DMS53 treated with DMSO at 0.1 percent for 48 hours (cell line): Measurements from ENCODE around the gene CDH4.

Experiments
- DNase-seq: peaks from one replicate; lab custom pipeline; 2025; ENCODE audit not compliant: unreplicated experiment; lab: John Stamatoyannopoulos, UW

CDH4 gene

GRCh38 chr20:61571916-61572711, 320.1 kb downstream of the CDH4 start:
- DNase-seq, result no peak

DNA sequence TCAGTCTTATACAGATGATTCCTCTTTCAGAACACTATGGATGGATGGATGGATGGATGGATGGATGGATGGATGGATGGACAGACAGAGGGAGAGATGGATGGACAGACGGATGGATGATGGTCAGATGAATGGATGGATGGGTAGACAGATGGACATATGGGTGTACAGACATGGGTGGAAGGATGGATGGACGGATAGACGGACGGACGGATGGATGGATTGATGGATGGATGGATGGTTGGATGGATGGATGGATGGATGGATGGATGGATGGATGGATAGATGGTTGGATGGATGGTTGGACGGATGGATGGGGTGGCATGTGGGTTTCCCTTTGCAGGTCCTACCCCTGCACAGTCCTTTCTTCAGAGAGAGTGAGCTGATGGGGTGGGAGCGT, 320.7 kb downstream of the CDH4 start:
- no peak for DNase-seq

GRCh38 chr20:61573415-61574305, 321.6 kb downstream of the CDH4 start:
- no peak for DNase-seq

- DNase-seq, result no peak
Observed at GRCh38 chr20:61575151-61575937, 323.3 kb downstream of the CDH4 start.

DNA sequence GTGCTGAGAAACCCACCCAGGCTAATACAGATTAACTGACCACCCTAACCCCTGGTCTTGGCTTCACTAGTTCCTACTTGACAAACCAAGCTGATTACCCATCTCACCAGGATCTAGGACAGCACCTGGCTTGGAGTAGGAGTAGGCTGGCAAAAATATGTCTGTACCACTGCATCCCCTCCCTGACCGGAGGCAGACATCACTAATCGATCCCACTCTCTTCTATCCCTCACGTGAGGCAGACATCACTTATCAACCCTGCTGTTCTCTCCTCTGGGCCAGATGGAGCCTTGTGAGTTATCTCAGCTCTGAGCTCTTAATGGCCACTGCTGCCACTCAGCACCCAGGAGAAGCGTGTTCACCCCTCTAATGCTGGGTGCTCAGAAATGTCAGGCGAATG, 324.3 kb downstream of the CDH4 start:
- no peak for DNase-seq

DNA sequence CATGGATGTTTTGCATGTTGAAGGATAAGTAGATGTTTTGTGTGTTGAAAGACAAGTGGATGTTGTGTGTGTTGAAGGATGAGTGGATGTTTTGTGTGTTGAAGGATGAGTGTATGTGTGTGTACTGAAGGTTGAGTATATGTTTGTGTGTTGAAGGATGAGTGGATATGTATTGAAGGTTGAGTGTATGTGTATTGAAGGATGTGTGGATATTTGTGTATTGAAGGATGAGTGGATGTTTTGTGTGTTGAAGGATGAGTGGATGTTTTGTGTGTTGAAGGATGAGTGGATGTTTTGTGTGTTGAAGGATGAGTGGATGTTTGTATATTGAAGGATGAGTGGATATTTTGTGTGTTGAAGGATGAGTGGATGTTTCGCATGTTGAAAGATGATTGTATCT, 325.0 kb downstream of the CDH4 start:
- no peak for DNase-seq

GRCh38 chr20:61579908-61580307, 327.8 kb downstream of the CDH4 start:
- DNase-seq, result no peak

DNA sequence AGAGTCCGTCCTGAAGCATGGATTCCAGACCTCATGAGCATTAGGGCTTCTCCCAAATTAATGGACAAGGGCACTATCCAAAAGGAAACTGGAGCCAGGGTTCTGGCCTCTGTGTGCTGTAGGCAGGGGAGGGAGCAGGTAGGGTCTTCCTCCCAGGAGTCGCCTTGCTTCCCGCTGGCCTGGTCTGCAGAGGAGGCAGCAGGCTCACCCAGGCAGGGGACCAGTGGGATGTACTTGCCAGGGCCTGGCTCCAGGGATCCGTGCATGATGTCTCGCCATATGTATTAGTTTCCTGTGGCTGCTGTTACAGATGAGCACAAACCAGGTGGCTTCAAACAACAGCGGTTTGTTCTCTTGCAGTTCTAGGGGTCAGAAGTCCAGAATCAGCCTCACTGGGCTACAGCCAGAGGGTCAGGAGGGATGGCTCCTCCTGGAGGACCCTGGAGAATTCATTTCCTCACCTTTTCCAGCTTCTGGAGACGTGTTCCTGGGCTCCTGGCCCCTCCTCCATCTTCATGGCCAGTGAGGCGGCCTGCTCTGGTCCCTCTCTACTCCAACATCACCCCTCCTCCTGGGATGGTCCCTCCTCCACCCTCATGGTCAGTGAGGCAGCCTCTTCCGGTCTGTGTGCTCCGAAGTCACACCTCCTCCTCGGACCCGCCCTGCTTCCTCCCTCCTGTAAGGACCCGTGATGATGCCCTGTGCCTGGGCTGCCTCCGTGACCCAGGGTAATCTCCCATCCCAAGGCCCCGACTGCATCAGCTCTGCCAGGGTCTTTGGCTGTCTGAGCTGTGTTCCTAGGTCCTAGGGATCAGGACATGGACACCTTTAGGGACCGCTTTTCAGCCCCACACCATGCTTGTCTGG, 329.1 kb downstream of the CDH4 start:
- DNase-seq, result no peak

DNA sequence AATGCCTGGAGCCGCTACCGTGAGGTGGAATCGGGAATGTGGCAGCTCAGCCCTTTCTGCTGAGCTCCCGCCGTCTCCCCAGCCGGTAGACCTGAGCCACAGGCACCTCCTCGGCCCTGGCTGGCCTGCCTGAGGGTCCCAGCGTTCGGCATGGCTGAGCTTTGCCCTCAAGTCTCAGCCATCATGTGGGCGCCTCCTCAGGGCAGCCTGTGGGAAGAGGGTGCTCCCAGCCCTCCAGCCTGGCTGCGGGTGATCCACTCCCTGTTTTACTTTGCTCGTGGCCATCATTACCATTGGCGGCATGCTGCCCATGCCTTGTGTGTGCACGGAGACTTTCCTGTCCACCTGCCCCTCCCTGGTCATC, 329.7 kb downstream of the CDH4 start:
- no peak for DNase-seq

DNA sequence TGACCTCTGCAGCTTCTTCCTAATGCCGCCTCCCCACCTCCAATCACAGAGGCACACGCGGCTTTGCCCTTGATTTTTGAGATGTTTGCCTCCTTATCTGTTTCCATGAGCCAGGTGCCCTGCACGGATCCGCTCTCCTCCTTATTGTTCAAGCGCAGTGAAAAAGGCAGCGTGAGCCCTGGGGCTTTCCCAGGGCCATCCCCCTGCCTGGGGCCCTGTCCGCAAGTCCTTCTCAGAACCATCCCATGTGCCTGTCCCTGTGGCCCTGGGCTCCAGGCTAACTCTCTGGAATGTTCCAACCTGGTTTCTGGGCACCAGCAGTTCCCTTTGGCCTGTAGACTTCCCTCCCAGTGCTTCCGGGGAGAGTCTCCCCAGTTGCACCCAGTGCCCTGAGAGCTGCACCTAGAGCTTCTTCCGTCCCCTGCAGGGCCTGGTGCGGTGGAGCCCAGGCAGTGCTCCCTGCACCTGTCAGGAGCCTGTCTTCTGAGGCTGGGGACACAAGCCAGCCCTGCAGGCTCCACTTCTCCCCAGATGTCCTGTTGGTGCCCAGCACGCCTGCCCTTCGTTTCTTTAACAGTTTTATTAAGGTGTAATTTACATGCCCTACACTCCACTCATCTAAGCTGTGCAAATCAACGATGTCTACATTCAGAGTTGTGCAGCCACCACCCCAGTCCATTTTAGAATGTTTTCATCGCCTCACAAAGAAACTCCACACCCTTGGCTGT, 330.3 kb downstream of the CDH4 start:
- DNase-seq, result no peak

GRCh38 chr20:61583356-61583755, 331.3 kb downstream of the CDH4 start:
- DNase-seq, result no peak

DNA sequence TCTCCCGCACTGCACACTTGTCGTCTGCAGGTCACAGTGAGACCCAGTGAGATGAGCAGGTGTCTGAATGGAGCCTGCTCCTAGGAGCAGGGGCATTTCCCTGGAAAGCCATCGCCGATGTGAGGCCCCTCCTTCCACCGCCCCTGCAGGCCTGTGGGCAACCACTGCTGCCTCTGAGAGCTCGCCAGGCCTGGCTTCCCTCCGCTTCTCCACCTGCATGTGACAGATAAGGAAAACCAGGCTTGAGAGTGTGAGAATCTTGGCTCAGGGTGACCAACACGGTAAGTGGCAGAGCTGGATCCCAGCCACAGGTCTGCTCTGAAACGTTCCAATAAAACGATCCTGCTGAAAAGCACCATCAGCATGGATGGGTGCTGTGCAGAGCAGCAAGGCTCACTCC, 332.8 kb downstream of the CDH4 start:
- no peak for DNase-seq

- DNase-seq, result no peak
Observed at GRCh38 chr20:61585764-61586163, 333.7 kb downstream of the CDH4 start.

DNA sequence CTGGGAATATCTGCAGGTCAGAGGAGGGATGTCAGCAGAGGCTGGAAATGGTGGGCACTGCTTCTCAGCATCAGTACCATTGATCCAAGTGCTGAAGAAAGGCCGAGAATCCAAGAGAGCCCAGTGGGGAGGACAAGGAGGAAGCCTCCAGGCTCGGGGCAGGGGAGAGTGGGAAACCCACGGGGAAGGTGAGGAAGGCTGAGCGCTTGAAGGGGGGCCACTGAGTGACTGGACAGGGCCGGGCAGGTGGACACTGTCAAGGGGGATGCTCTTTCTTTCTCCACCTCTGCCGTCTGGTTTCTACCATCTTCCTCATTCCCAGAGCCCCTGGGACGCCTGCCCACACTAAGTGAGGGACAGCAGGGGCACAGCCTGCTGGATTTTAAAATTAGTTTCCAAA, 335.0 kb downstream of the CDH4 start:
- DNase-seq, result no peak

DNA sequence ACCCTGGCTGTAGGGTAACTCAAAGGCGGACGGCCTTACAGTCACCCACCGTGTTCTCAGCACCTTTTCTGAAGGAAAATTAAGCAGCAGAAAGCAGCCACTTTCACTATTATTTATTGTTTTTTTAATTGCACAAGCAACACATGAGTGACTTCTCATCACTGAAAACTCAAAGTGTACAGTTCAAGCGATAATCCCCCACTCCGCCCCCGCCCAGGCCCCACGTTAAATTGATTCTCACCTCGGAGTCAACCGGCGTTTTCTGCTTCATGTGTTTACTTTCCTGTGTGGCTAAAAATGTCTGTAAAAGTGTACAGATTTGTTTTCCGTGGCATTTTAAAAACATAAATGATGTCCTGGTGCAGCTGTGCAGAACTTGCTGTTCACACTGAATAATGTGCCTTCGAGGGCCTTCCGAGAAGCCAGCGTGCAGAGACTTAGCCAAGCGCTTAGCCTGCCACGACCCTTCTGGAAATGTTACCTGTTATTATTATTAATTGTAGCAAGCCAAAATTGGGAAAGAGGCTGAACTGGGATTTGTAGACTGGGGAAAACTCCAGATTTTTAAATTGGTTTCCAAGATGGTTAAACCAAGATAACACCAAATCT, 335.7 kb downstream of the CDH4 start:
- DNase-seq, result no peak

DNA sequence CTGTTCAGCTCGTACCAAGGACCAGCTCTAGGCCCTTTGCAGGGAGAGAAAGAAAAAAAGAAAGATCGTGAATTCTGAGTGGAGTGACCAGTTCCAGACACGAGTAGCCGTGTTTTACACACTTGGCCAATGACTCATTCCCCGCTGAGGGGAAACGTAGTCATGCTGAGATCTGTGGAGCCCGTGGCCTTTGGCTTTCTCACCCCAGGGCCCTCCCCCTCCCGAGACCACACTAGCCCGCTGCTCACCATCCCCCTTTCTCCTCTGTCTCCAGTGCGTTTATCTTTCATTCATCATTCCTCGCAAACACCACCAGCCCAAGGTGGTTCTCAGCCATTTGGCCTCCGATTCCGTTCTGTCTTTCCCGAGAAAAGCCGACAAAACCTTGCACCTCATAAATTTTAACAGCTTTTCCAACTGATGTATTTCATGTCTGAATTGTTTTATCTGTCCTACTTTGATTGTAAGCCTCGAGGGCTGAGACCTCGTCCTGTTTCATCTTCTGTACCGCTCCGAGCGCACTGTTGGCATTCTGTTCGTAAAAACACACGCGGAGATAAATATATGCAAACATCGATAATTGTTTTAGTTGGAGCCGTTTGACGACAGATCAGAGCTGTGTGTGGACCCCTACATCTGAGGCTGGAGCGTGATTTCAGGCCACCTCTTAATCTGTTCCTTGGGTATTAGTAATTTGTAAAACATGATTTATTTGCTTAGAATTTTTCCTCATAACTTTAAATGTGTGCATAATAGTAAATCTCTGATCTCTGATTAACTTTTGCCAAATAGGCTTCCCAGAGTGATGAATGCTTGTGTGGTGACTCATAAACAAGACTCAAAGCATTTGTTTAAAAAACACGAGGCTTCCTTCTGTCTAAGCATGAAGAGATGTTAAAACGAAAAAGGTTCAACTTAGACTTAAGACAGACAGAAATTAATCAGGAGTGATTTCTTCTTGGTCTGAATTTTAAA, 336.6 kb downstream of the CDH4 start:
- no peak for DNase-seq

DNA sequence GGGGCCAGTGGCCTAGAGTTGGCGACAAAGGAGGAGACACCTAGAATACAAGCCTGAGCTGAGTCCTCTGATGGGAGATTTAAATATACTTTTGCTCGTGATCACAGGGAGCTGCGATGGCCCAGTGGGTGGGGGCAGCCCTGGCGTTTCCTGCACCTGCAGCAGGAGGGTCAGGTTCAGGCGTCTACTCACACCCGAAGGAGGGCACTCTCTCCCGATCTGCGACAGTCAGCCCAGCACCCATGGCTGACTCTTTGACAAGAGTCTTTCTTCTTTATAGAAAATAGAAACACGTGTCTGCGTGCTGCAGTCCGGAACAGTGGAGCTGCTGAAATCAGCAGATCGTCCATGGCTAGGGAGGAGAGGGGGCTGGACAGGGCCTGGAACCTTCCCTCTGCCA, 338.2 kb downstream of the CDH4 start:
- DNase-seq, result no peak

GRCh38 chr20:61593516-61593915, 341.5 kb downstream of the CDH4 start:
- no peak for DNase-seq
